Hepatocyte (in vitro differentiated cells): ENCODE data around the gene FCRL1. TPM values are rescaled to one million over a fixed set of nuclear protein-coding genes. Genes with fewer than 3 reads are reported as not detected.

Experiments
- DNase-seq: peaks from one replicate; pipeline ENCODE4 v3.0.0-alpha.2; 2016; ENCODE audit warnings: low spot score
- H2AFZ ChIP-seq: fragments of 200-600 bp; sonication (generic); 2 replicates; pipeline ENCODE4 v1.6.0; 2016; ENCODE audit warnings: antibody characterized with exemption, mild to moderate bottlenecking
- H3K27ac ChIP-seq: fragments of 200-600 bp; sonication (generic); 2 replicates; pipeline ENCODE4 v1.5.1; 2016; ENCODE audit warnings: mild to moderate bottlenecking
- H3K27me3 ChIP-seq: fragments of 200-600 bp; sonication (generic); 2 replicates; pipeline ENCODE4 v1.6.1; 2016
- H3K36me3 ChIP-seq: fragments of 200-600 bp; sonication (generic); replicated peaks from 2 replicates; pipeline ENCODE4 v1.5.1; 2016; ENCODE audit warnings: low read depth; ENCODE audit not compliant: insufficient read depth
- H3K4me1 ChIP-seq: fragments of 200-600 bp; sonication (generic); 2 replicates; pipeline ENCODE4 v1.5.1; 2016; ENCODE audit warnings: mild to moderate bottlenecking, moderate library complexity; ENCODE audit not compliant: insufficient read depth
- H3K4me2 ChIP-seq: fragments of 200-600 bp; sonication (generic); 2 replicates; pipeline ENCODE4 v1.6.0; 2016
- H3K4me3 ChIP-seq: fragments of 200-600 bp; sonication (generic); 2 replicates; pipeline ENCODE4 v1.5.1; 2016; ENCODE audit warnings: mild to moderate bottlenecking
- H3K79me2 ChIP-seq: fragments of 200-600 bp; sonication (generic); 2 replicates; pipeline ENCODE4 v1.6.0; 2017; ENCODE audit warnings: mild to moderate bottlenecking
- H3K9me2 ChIP-seq: fragments of 200-600 bp; sonication (generic); replicated peaks from 2 replicates; pipeline ENCODE4 v1.6.0; 2017; ENCODE audit warnings: mild to moderate bottlenecking; ENCODE audit not compliant: insufficient read depth
- H3K9me3 ChIP-seq: fragments of 200-600 bp; sonication (generic); 2 replicates; pipeline ENCODE4 v1.5.1; 2016; ENCODE audit warnings: low read depth, mild to moderate bottlenecking
- H4K20me1 ChIP-seq: fragments of 200-600 bp; sonication (generic); 2 replicates; pipeline ENCODE4 v1.6.0; 2016; ENCODE audit warnings: mild to moderate bottlenecking; ENCODE audit not compliant: insufficient read depth, poor library complexity, severe bottlenecking
- EZH2 ChIP-seq: fragments of 200-600 bp; sonication (generic); IDR thresholded peaks from 2 replicates; pipeline ENCODE4 v1.6.1; 2016; ENCODE audit warnings: antibody characterized with exemption, mild to moderate bottlenecking, borderline replicate concordance
- EZH2phosphoT487 ChIP-seq: fragments of 200-600 bp; sonication (generic); IDR thresholded peaks from one replicate; pipeline ENCODE4 v1.6.1; 2018; ENCODE audit warnings: antibody characterized with exemption, mild to moderate bottlenecking, low read depth, moderate library complexity; ENCODE audit not compliant: unreplicated experiment, severe bottlenecking
- WGBS: methylation state at CpG from one replicate; pipeline ENCODE4 v1.1.6; 2016; ENCODE audit warnings: low lambda C conversion rate; ENCODE audit errors: missing lambda C conversion rate; 5-methylcytosine and 5-hydroxymethylcytosine counted together
- polyA plus RNA-seq: library from polyadenylated mRNA; unstranded; fragments of >200 nt; fragmentation: Nextera tagmentation; extraction: Ambion mirVana; gene quantifications from 2 replicates; pipeline ENCODE4 v1.2.1, GENCODE V29; 2016
- total RNA-seq: library from RNA; depleted of rRNA; stranded (reverse); fragments of >200 nt; gene quantifications from 2 replicates; pipeline ENCODE4 v1.2.3, GENCODE V29; 2014
- TF ChIP-seq, protein P1 (sequence below): fragments of 200-600 bp; sonication (generic); IDR thresholded peaks from 2 replicates; pipeline ENCODE4 v1.5.1; 2016; ENCODE audit warnings: antibody characterized with exemption, mild to moderate bottlenecking; ENCODE audit not compliant: poor library complexity

Gene FCRL1
- total and polyA plus RNA-seq, 2 experiments from 2014 or later: not detected

- TF ChIP-seq EZH2phosphoT487 (no peak), EZH2 (no peak)
- TF ChIP-seq, protein P1, sequence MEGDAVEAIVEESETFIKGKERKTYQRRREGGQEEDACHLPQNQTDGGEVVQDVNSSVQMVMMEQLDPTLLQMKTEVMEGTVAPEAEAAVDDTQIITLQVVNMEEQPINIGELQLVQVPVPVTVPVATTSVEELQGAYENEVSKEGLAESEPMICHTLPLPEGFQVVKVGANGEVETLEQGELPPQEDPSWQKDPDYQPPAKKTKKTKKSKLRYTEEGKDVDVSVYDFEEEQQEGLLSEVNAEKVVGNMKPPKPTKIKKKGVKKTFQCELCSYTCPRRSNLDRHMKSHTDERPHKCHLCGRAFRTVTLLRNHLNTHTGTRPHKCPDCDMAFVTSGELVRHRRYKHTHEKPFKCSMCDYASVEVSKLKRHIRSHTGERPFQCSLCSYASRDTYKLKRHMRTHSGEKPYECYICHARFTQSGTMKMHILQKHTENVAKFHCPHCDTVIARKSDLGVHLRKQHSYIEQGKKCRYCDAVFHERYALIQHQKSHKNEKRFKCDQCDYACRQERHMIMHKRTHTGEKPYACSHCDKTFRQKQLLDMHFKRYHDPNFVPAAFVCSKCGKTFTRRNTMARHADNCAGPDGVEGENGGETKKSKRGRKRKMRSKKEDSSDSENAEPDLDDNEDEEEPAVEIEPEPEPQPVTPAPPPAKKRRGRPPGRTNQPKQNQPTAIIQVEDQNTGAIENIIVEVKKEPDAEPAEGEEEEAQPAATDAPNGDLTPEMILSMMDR: no peak
- Histone ChIP-seq H3K36me3 (no peaks in the 10 kb centered on the region), H3K79me2 (no peaks in the 10 kb centered on the region), H3K27ac (no peak overlapping the region), H3K4me2 (no peak overlapping the region), H3K9me2 (no peaks in the 10 kb centered on the region), H3K4me1 (no peaks in the 10 kb centered on the region), H3K27me3 (no peaks in the 10 kb centered on the region), H4K20me1 (no peaks in the 10 kb centered on the region), H3K9me3 (no peaks in the 10 kb centered on the region), H3K4me3 (no peak overlapping the region), H2AFZ (no peak overlapping the region)
- no peak for DNase-seq
- WGBS: 93% methylated on average over 3 of the region's 3 CpGs
Measured at GRCh38 chr1:157829711-157830110, 9.8 kb upstream of the FCRL1 start.

DNA sequence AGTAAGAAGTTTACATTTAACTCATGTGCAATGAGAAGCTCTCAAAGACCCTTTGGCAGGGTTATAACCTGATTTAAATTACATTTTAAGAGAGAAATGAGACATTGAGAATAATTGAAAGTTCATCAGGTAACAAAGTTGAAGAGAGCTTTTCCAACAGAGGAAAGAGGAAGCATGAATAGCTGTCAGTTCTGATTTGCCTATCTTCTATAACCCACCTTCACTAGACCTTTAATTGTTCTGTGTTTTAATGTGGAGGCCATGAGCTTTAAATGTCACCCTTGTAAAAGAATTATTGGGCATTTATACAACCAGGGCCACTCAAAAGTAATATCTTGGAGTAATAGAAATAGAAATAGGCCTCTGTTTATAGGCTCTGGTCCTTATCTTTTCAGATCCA lies 9.3 kb upstream of the FCRL1 start:
- Histone ChIP-seq H3K79me2 (no peaks in the 10 kb centered on the region), H3K9me3 (no peaks in the 10 kb centered on the region), H2AFZ (no peak overlapping the region), H4K20me1 (no peaks in the 10 kb centered on the region), H3K27me3 (no peaks in the 10 kb centered on the region), H3K4me3 (no peak overlapping the region), H3K27ac (no peak overlapping the region), H3K4me1 (no peaks in the 10 kb centered on the region), H3K36me3 (no peaks in the 10 kb centered on the region), H3K9me2 (no peaks in the 10 kb centered on the region), H3K4me2 (no peak overlapping the region)
- TF ChIP-seq, protein P1: no peak
- TF ChIP-seq EZH2phosphoT487: no peak
- no peak for TF ChIP-seq EZH2
- no peak for DNase-seq

DNA sequence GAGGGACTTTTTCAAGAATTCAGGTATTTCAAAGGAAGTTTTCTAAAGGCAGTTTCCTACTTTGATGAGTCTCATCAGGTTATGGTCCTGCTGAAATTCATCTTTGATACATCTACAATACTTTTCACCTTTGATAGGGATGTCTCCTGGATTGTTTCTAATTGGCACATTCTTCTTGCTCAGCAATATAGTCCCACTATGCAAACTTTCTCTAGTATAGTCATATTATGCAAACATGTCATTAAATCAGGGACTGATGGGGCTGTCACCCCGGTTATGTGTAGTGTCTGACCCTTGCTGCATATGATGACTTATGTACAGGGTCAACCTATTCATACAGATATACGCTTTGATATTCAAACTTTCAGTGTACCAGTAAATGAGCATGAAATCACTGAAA lies 379 bp upstream of the FCRL1 start:
- 75% methylated on average over 2 of the region's 2 CpGs for WGBS
- Histone ChIP-seq H3K27ac (no peak overlapping the region), H3K27me3 (no peaks in the 10 kb centered on the region), H3K4me1 (no peaks in the 10 kb centered on the region), H3K4me2 (no peak overlapping the region), H3K9me2 (no peaks in the 10 kb centered on the region), H3K79me2 (no peaks in the 10 kb centered on the region), H4K20me1 (no peaks in the 10 kb centered on the region), H3K4me3 (no peak overlapping the region), H3K9me3 (no peaks in the 10 kb centered on the region), H2AFZ (no peak overlapping the region), H3K36me3 (no peaks in the 10 kb centered on the region)
- DNase-seq: no peak
- TF ChIP-seq, protein P1: no peak
- TF ChIP-seq EZH2 (no peak), EZH2phosphoT487 (no peak)

DNA sequence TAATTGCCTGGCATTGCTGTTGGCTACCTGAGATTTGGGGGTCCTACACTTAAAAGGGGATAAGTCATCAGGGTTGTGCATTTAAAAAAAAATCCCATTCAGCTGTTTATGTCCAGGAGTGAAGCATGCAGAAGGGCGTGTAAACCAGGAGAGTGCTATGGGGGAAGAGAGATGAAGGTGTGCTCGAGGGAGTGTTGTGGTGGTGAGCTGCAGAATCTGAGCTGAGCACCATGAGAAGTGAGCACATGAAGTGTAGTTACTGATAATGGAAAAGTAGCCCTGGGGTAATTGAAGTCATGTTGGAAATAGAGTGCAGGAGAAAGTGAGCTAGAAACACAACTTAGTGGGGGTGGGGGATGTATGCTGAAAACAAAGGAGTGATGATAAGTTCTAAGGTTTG lies 705 bp downstream of the FCRL1 start:
- no peak overlapping the region for H3K4me3 ChIP-seq
- H3K36me3 ChIP-seq: no peaks in the 10 kb centered on the region
- H3K4me1 ChIP-seq: no peaks in the 10 kb centered on the region
- no peaks in the 10 kb centered on the region for H4K20me1 ChIP-seq
- no peak for DNase-seq
- no peak overlapping the region for H3K4me2 ChIP-seq
- no peak overlapping the region for H3K27ac ChIP-seq
- peaks cover 4% of the 10 kb centered on the region for H3K9me3 ChIP-seq
- H3K79me2 ChIP-seq: no peaks in the 10 kb centered on the region
- H2AFZ ChIP-seq: no peak overlapping the region
- TF ChIP-seq EZH2phosphoT487 (no peak), EZH2 (no peak)
- TF ChIP-seq, protein P1: no peak
- H3K27me3 ChIP-seq: no peaks in the 10 kb centered on the region
- 79% methylated on average over 2 of the region's 2 CpGs for whole genome bisulfite sequencing
- no peaks in the 10 kb centered on the region for H3K9me2 ChIP-seq
